ENCODE data around the gene LRRC3C.

DNA sequence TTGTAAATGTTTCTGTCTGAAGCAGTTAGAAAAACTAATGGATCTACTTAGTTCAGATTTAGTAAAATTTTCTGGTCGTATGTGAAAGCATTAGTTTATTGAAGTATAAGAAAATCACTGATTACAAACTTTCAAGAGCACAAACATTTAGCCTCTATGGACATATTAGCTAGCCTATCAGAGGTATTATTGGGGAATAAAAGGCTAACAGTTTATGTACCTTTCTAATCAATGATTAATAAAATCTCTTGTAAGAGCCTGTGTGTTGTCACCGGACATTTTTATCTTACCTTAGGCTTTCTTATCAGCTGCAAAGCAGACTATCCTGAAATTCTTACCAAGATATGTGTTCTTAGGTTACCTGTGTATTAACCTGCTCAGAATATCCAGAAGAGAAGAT lies 38.3 kb upstream of the LRRC3C start:
- TF ChIP-seq POLR2A (IDR thresholded peaks at IDR 0.05; ENCODE audit: low read length) (no peak), GATA1 (IDR thresholded peaks at IDR 0.05; ENCODE audit: low read depth, low read length) (no peak)

All from erythroblast (primary cell).